Ishikawa (cell line): Measurements from ENCODE around the gene GCN1.

ENCODE experiments used
- CEBPB ChIP-seq: IDR thresholded peaks from 2 replicates; pipeline ENCODE4 v1.6.1; 2012
- CREB1 ChIP-seq: IDR thresholded peaks from 2 replicates; pipeline ENCODE4 v1.6.1; 2012; ENCODE audit warnings: low read depth
- EGR1 ChIP-seq: IDR thresholded peaks from 2 replicates; pipeline ENCODE4 v1.6.1; 2012
- EP300 ChIP-seq: IDR thresholded peaks from 2 replicates; pipeline ENCODE4 v1.6.1; 2012; ENCODE audit warnings: borderline replicate concordance
- FOXM1 ChIP-seq: IDR thresholded peaks from 2 replicates; pipeline ENCODE4 v1.6.1; 2012; ENCODE audit warnings: low read depth, borderline replicate concordance
- MAX ChIP-seq: IDR thresholded peaks from 2 replicates; pipeline ENCODE4 v1.6.1; 2012
- NFIC ChIP-seq: IDR thresholded peaks from 2 replicates; pipeline ENCODE4 v1.6.1; 2012
- RAD21 ChIP-seq: IDR thresholded peaks from 2 replicates; pipeline ENCODE4 v1.6.1; 2012; ENCODE audit warnings: low read depth
- REST ChIP-seq: IDR thresholded peaks from 2 replicates; pipeline ENCODE4 v1.6.1; 2012; ENCODE audit warnings: low read depth, mild to moderate bottlenecking
- TAF1 ChIP-seq: IDR thresholded peaks from 2 replicates; pipeline ENCODE4 v1.6.1; 2012; ENCODE audit warnings: low read depth, mild to moderate bottlenecking
- TCF12 ChIP-seq: IDR thresholded peaks from 2 replicates; pipeline ENCODE4 v1.6.1; 2012; ENCODE audit warnings: low read depth
- TEAD4 ChIP-seq: IDR thresholded peaks from 2 replicates; pipeline ENCODE4 v1.6.1; 2012
- USF1 ChIP-seq: IDR thresholded peaks from 2 replicates; pipeline ENCODE4 v1.6.1; 2012
- YY1 ChIP-seq: IDR thresholded peaks from 2 replicates; pipeline ENCODE4 v1.6.1; 2012; ENCODE audit warnings: low read depth
- ZBTB7A ChIP-seq: IDR thresholded peaks from 2 replicates; pipeline ENCODE4 v1.6.1; 2012; ENCODE audit warnings: low read depth

GCN1 gene

GRCh38 chr12:120090206-120090605 lies 104.3 kb downstream of the GCN1 start:
- TF ChIP-seq NFIC (no peak), CEBPB (no peak), TAF1 (no peak), TCF12 (no peak), FOXM1 (no peak), YY1 (no peak), EGR1 (no peak), EP300 (no peak), MAX (no peak), TEAD4 (no peak), CREB1 (no peak), USF1 (no peak), REST (no peak), ZBTB7A (no peak)

GRCh38 chr12:120089796-120090195 lies 104.7 kb downstream of the GCN1 start:
- TF ChIP-seq ZBTB7A (no peak), EGR1 (no peak), MAX (no peak), FOXM1 (no peak), USF1 (no peak), RAD21 (no peak), NFIC (no peak), EP300 (no peak), TAF1 (no peak), CEBPB (no peak), CREB1 (no peak), TEAD4 (no peak), TCF12 (no peak)

GRCh38 chr12:120089105-120089504 lies 105.4 kb downstream of the GCN1 start:
- no peak for TF ChIP-seq REST
- no peak for TF ChIP-seq TAF1
- no peak for TF ChIP-seq YY1
- TF ChIP-seq FOXM1, result no peak
- no peak for TF ChIP-seq TEAD4
- TF ChIP-seq EP300, result no peak
- no peak for TF ChIP-seq RAD21
- no peak for TF ChIP-seq CEBPB

- TF ChIP-seq CEBPB (peak; percentile 14; the same call in 1 of the 2 replicates), MAX (peak; percentile 90), CREB1 (peak; percentile 75), NFIC (peak; percentile 57; the same call in 1 of the 2 replicates), USF1 (peak; percentile 69), REST (0 out of 2 replicates have a peak, but pooled peaks have one; percentile 34), EGR1 (0 out of 2 replicates have a peak, but pooled peaks have one; percentile 21), FOXM1 (peak; percentile 62; the same call in 1 of the 2 replicates), RAD21 (peak; percentile 78), ZBTB7A (peak; percentile 65; the same call in 1 of the 2 replicates), EP300 (peak; percentile 65; the same call in 1 of the 2 replicates), TEAD4 (peak; percentile 98), TCF12 (peak; percentile 83), TAF1 (peak; percentile 51), YY1 (peak; percentile 79)
These were observed 107.5 kb downstream of the GCN1 start for GRCh38 chr12:120086801-120087621.
